ENCODE data around the gene GPC5. TPM values are rescaled to one million over a fixed set of nuclear protein-coding genes. Genes with fewer than 3 reads are reported as not detected.

GPC5 gene
- total RNA-seq, 1 experiment from 2014 or later, result 0.26 TPM

- TF ChIP-seq TCF7L2 (IDR thresholded peaks at IDR 0.05; ENCODE audit: low read depth, low read length), result no peak
- ATAC-seq (no peak), DNase-seq (ENCODE audit: low read depth, low spot score) (no peak)
- no peak overlapping the region for H3K27ac ChIP-seq (ENCODE audit: low read length)
- H3K9me3 ChIP-seq (ENCODE audit: control insufficient read depth, insufficient read depth, low read depth, low read length), result no peaks in the 10 kb centered on the region
- H3K27me3 ChIP-seq (ENCODE audit: control insufficient read depth, insufficient read depth, low read length), result no peaks in the 10 kb centered on the region
- intact Hi-C loops (cut with micrococcal nuclease; ENCODE audit: unreplicated experiment), result no loop called here
- no peaks in the 10 kb centered on the region for H3K36me3 ChIP-seq (ENCODE audit: control insufficient read depth, insufficient read depth, low read length)
- no TSS peak for BruUV-seq (replicated peaks)
- in situ Hi-C loops (cut with HindIII; ENCODE audit: low pct_unique_long_range_greater_than_20kb, low sequenced_read_pairs), result no loop called here
- ChIA-PET CTCF (no interaction called here), POLR2A (no interaction called here)
- H3K4me3 ChIP-seq (ENCODE audit: low read depth in 2 of 2, low read length in 2 of 2), result no peak overlapping the region
- H3K4me1 ChIP-seq (ENCODE audit: control insufficient read depth, insufficient read depth, low read length), result no peaks in the 10 kb centered on the region
Observed at GRCh38 chr13:92196591-92197256, 798.3 kb downstream of the GPC5 start.

GRCh38 chr13:92197669-92198068 lies 799.2 kb downstream of the GPC5 start:
- no peaks in the 10 kb centered on the region for H3K27me3 ChIP-seq (ENCODE audit: control insufficient read depth, insufficient read depth, low read length)
- no peak overlapping the region for H3K27ac ChIP-seq (ENCODE audit: low read length)
- no peaks in the 10 kb centered on the region for H3K4me1 ChIP-seq (ENCODE audit: control insufficient read depth, insufficient read depth, low read length)
- in situ Hi-C loops (cut with HindIII; ENCODE audit: low pct_unique_long_range_greater_than_20kb, low sequenced_read_pairs) (no loop called here), intact Hi-C loops (cut with micrococcal nuclease; ENCODE audit: unreplicated experiment) (no loop called here)
- CTCF ChIA-PET, result no interaction called here
- H3K36me3 ChIP-seq (ENCODE audit: control insufficient read depth, insufficient read depth, low read length), result no peaks in the 10 kb centered on the region
- H3K9me3 ChIP-seq (ENCODE audit: control insufficient read depth, insufficient read depth, low read depth, low read length), result no peaks in the 10 kb centered on the region
- ATAC-seq (no peak), DNase-seq (ENCODE audit: low read depth, low spot score) (no peak)
- H3K4me3 ChIP-seq (ENCODE audit: low read depth in 2 of 2, low read length in 2 of 2), result no peak overlapping the region
- POLR2A ChIA-PET, result no interaction called here
- no TSS peak for BruUV-seq (replicated peaks)
- no peak for TF ChIP-seq TCF7L2 (IDR thresholded peaks at IDR 0.05; ENCODE audit: low read depth, low read length)

- in situ Hi-C loops (cut with HindIII; ENCODE audit: low pct_unique_long_range_greater_than_20kb, low sequenced_read_pairs) (no loop called here), intact Hi-C loops (cut with micrococcal nuclease; ENCODE audit: unreplicated experiment) (no loop called here)
- Histone ChIP-seq H3K27ac (ENCODE audit: low read length) (no peak overlapping the region), H3K27me3 (ENCODE audit: control insufficient read depth, insufficient read depth, low read length) (no peaks in the 10 kb centered on the region), H3K36me3 (ENCODE audit: control insufficient read depth, insufficient read depth, low read length) (no peaks in the 10 kb centered on the region), H3K4me3 (ENCODE audit: low read depth in 2 of 2, low read length in 2 of 2) (no peak overlapping the region), H3K4me1 (ENCODE audit: control insufficient read depth, insufficient read depth, low read length) (no peaks in the 10 kb centered on the region), H3K9me3 (ENCODE audit: control insufficient read depth, insufficient read depth, low read depth, low read length) (no peaks in the 10 kb centered on the region)
- DNase-seq (ENCODE audit: low read depth, low spot score), result no peak
- CTCF ChIA-PET, result no interaction called here
- ATAC-seq, result no peak
- no TSS peak for BruUV-seq (replicated peaks)
- TF ChIP-seq REST (IDR thresholded peaks at IDR 0.05; ENCODE audit: insufficient read depth in 1 of 2, low read depth in 2 of 2, low read length in 1 of 2) (no peak), SIN3A (IDR thresholded peaks at IDR 0.05; ENCODE audit: borderline replicate concordance, insufficient read depth, low read depth, low read length) (no peak), CTCF (IDR thresholded peaks at IDR 0.05) (no peak), POLR2AphosphoS5 (IDR thresholded peaks at IDR 0.05; ENCODE audit: low read depth, low read length) (no peak), TCF7L2 (IDR thresholded peaks at IDR 0.05; ENCODE audit: low read depth, low read length) (no peak)
- POLR2A ChIA-PET, result no interaction called here
Observed at GRCh38 chr13:92218615-92219014, 820.2 kb downstream of the GPC5 start.
